ENCODE measurements around the gene SHC4. TPM values are rescaled to one million over a fixed set of nuclear protein-coding genes. Genes with fewer than 3 reads are reported as not detected.

Gene SHC4
- total RNA-seq, 1 donor from 2014 or later: 0.55 TPM

GRCh38 chr15:48850648-48851047 lies 113.1 kb downstream of the SHC4 start:
- no peak for DNase-seq (ENCODE audit: low spot score)

GRCh38 chr15:48845123-48845522 lies 118.6 kb downstream of the SHC4 start:
- no peak for DNase-seq (ENCODE audit: low spot score)

GRCh38 chr15:48842501-48842900 lies 121.2 kb downstream of the SHC4 start:
- no peak for DNase-seq (ENCODE audit: low spot score)

GRCh38 chr15:48834756-48835155 lies 129.0 kb downstream of the SHC4 start:
- no peak for DNase-seq (ENCODE audit: low spot score)

- DNase-seq (ENCODE audit: low spot score): no peak
These were observed 130.0 kb downstream of the SHC4 start for GRCh38 chr15:48833526-48834239.

- no peak for DNase-seq (ENCODE audit: low spot score)
These were observed 131.1 kb downstream of the SHC4 start for GRCh38 chr15:48832648-48833047.

GRCh38 chr15:48828906-48829305 lies 134.8 kb downstream of the SHC4 start:
- no peak for DNase-seq (ENCODE audit: low spot score)

- no peak for DNase-seq (ENCODE audit: low spot score)
These were observed 135.2 kb downstream of the SHC4 start for GRCh38 chr15:48828471-48828870.

GRCh38 chr15:48825075-48825474 lies 138.6 kb downstream of the SHC4 start:
- no peak for DNase-seq (ENCODE audit: low spot score)

GRCh38 chr15:48823706-48824105 lies 140.0 kb downstream of the SHC4 start:
- no peak for DNase-seq (ENCODE audit: low spot score)

GRCh38 chr15:48823237-48823636 lies 140.5 kb downstream of the SHC4 start:
- DNase-seq (ENCODE audit: low spot score): no peak

- no peak for DNase-seq (ENCODE audit: low spot score)
These were observed 149.4 kb downstream of the SHC4 start for GRCh38 chr15:48814286-48814685.

- DNase-seq (ENCODE audit: low spot score): no peak
These were observed 152.3 kb downstream of the SHC4 start for GRCh38 chr15:48811325-48811958.

GRCh38 chr15:48810414-48811324 lies 153.1 kb downstream of the SHC4 start, which contains the start of gene CEP152:
TSS of gene CEP152 (minus strand) at chr15:48811069. CDS start at chr15:48805649, 5,420 bp downstream.
- peak; percentile 98 for DNase-seq (ENCODE audit: low spot score)

- no peak for DNase-seq (ENCODE audit: low spot score)
These were observed 157.6 kb downstream of the SHC4 start for GRCh38 chr15:48806151-48806550.

- DNase-seq (ENCODE audit: low spot score): no peak
These were observed 158.1 kb downstream of the SHC4 start for GRCh38 chr15:48805591-48805990.

- no peak for DNase-seq (ENCODE audit: low spot score)
These were observed 159.8 kb downstream of the SHC4 start for GRCh38 chr15:48803877-48804276.

- DNase-seq (ENCODE audit: low spot score): no peak
These were observed 160.9 kb downstream of the SHC4 start for GRCh38 chr15:48802867-48803266.

GRCh38 chr15:48802257-48802656 lies 161.5 kb downstream of the SHC4 start:
- no peak for DNase-seq (ENCODE audit: low spot score)

- no peak for DNase-seq (ENCODE audit: low spot score)
These were observed 162.8 kb downstream of the SHC4 start for GRCh38 chr15:48800811-48801455.

GRCh38 chr15:48800245-48800644 lies 163.5 kb downstream of the SHC4 start:
- no peak for DNase-seq (ENCODE audit: low spot score)

- no peak for DNase-seq (ENCODE audit: low spot score)
These were observed 165.4 kb downstream of the SHC4 start for GRCh38 chr15:48798319-48798718.
